ENCODE data around the gene PLXNA2. TPM values are rescaled to one million over a fixed set of nuclear protein-coding genes. Genes with fewer than 3 reads are reported as not detected.

Gene PLXNA2
- polyA plus RNA-seq, 3 donors: 11.6 to 12.7 (median 12.3) TPM

DNA sequence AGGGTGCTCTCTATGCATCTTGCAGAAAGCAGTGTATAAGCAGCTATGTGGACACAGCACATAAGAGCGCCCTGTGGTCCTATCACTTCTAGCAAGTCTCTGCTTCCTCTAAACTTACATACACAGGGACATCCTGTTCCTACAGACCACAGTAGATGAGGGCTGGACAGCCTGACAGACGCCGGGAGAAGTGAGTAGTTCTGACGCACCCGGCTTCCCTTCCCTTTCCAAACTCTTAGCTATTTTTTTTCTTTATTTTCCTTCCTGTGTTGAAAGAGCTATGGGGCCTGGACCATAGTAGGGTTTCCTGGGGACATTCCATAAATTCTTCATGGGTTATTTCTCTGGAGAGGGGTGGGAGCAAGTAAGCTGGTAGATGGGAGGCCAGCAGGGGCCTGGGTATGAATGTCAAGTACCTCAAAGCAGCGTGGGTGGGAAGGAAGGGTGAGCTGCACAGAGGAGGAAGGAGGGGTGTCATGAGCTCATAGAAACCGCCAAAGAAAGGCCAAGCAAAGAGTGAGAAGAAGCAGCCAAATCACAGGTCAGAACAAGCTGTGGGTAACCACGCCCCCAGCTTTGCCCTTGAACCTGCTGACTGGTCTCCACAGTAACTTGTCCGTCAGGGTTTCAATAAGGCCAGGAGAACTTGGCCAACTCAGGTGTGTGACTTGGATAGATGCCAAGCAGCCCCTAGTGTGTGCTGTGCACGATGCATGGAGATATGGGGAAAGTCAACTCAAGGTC, 36.6 kb downstream of the PLXNA2 start:
- no peak for DNase-seq (ENCODE audit: low read depth in 3 of 3, low spot score in 2 of 3)

DNA sequence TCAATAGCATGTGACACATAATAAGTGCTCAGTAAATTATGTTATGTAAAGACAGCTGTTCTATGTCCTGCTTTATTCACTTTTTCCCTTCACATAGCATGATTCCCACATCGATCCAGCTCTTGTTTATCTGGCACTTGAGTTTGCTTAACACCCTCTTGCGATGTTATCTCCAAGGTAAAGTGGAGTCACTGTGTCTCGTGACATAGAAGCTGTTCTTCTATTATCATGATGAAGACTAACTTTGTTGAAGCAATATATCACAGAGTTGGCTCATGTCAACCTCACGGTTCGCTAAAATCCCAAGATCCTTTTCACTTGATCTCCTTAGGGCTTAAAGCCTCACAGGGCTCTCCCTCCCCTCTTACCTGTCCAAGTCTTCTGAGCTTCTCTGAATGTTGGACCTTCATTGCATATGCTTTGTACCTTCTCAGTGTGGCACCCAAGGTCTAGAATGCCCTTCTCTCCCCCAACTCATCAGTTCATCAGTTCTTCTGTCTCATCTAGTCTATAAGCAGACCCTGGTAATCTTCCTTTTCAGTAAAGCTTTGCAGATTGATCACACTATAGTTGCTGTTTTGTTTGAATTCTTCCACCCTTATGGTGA, 38.0 kb downstream of the PLXNA2 start:
- no peak for DNase-seq (ENCODE audit: low read depth in 3 of 3, low spot score in 2 of 3)

DNA sequence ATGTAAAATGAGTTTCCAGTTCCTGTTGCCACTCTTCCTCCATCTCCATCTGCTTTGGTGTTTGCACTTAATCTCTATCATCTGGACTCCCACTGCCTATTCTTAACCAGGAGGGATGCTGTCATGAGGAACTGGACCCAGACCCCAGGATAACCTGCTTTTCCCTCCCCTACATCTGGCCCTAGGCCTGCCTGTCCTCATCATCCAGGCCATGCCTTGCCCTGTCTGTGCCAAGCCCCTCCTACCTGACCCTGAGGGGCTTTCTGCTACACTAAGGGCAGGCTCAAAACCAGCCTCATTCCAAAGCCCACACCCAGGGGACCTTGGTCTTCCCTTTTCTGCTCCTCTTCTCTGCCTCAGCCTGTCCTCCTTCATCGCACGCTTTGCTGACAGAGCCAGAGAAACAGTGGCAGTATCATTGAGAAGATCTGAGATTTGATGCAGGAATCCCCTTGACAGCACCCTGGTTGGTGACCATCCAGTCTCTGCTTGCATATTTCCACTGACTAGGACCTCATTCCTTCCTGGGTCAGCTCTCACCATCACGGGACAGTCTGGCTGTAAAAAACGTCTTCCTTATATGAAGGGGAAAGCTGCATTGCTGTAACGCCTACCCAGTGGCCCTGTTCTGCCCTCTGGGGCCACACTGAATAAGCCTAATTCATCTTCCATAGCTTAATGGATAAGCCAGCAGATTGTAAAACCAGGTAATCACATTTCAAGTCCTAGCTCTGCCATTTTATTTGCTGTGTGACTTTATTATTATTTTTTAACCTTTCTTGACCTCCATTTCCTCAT, 38.8 kb downstream of the PLXNA2 start:
- no peak for DNase-seq (ENCODE audit: low read depth in 3 of 3, low spot score in 2 of 3)

DNA sequence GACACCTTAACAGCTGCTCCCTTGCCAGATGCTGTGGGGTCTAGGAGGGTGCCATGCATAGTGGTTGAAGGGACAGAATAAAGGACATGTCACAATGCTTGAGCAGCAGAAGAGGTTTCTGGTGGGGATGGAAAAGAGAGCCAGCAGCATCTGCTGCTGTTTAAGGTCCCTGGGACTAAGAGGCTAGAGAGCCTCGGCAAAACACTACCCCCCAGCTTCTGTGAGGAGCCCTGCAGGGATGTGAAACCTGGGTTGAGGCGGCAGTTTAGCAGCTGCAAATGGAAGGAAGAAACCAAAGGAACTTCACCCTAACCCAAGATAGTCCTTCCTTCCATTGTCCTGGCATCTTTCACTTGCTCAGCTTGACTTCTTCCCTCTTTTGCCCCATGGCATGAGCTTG, 39.4 kb downstream of the PLXNA2 start:
- DNase-seq (ENCODE audit: low read depth in 3 of 3, low spot score in 2 of 3): no peak

DNA sequence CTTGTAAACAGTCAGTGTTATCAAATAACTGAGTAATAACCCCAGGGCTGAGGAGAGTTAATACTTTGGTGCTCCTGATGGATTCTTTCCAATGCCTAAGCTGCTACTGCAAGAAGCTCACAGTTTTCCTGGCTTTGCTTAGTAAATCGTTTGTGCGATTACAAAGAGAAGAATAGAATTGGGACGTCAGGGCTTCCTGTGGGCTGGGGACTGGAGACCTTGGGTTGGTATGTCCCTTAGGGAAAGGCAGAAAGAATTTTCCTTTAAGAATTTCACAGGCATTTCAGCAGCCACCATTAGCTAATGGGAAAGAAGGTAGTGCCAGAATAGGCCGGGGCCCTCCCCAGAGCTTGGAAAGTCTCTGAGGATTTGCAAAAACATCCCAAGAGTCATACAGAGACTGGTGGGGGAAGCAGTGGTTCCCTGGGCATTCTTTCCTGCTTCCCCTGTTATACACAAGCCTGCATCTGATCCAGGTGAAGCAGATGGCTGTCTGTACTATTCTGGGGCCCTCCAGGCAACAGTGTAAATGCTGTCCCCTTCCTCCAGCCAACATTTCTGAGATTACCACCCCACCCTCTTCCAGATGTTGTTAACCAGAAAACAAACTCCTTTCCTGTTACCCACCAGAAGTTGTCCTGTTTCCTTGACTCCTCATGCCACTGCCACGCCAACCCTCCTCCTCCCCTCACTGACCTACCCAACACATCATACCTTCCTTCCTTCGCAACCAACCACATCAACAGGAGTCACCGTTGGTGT, 40.2 kb downstream of the PLXNA2 start:
- DNase-seq (ENCODE audit: low read depth in 3 of 3, low spot score in 2 of 3): no peak

DNA sequence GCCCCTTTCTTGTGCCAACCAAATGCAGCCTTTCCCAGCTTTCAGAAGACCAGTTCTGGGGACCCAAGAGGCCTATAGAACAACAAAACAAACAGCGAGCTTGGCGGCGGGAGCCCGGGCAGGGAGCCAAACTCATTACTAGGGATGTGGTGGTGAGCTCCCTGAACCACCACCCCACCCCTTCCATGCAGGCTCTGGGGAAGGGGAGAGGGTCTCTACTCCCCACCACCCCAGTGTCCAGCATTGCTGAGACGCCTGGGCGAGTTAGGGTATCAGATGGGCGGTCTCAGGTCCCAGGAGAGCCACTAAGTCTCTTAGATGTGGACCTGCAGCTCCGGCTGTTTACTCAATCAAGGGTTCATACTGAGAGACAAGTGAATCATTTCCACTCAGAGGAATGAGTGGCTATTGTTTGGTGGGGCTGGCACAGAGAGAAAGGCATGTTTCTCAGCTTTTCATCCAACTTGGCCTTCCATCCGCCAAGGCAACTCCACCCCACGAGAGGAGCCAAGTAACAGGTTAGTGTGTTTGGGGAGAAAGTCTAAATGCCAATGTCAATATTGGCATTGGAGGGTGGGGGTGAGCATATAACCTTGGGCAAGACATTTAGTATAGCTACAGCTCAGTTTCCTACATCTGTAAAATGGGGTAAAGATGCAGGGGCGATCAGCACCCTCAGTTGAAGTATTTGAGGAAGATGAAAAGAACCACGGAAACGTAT, 40.9 kb downstream of the PLXNA2 start:
- DNase-seq (ENCODE audit: low read depth in 3 of 3, low spot score in 2 of 3): no peak

DNA sequence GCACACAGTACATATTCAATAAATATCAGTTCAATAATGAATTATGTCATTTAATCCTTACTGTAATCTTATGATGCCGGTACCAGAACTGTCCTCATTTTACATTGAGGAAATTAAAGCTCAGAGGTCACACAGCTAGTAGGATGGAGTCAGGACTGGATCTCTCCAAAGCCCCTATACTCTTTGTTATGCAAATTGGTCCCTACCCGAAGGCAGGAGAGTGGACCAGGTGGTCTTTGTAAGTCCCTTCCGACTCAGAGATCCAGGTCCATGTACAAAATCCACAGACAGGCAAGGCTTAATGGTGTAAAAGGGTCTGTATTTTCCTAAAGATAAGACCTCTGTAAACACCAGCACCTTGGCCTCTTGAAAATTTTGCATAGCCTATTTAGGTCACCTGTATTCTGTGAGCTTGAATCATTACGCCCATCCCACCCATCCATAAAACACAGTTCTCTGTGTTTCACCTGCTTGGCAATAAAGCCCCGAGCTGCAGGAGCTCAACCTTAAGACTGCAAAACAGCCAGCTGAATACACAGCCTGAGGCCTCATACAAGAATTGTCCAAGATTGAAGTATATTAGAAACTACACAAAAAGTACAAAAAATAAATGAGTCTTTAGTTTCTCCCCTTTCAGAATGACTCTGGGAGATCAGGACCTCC, 41.7 kb downstream of the PLXNA2 start:
- DNase-seq (ENCODE audit: low read depth in 3 of 3, low spot score in 2 of 3): no peak

DNA sequence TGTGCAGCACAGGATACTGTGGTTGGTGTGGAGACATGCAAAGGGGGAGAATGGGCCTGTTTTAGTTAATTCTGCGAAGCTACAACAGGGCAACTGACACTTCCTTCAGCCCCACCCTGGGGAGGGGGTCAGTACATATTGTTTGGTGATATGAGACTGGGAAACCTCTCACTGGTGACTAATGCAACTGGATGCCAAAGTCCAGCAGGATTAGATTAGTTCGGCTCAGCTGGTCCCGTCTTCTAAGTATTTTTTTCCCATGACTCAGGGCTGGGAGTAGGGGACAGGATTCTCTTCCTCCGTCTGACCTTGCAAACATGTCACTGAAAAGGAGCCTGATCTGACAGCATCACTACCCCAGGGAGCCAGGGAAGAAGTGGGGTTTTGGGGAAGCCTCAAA, 43.0 kb downstream of the PLXNA2 start:
- no peak for DNase-seq (ENCODE audit: low read depth in 3 of 3, low spot score in 2 of 3)

DNA sequence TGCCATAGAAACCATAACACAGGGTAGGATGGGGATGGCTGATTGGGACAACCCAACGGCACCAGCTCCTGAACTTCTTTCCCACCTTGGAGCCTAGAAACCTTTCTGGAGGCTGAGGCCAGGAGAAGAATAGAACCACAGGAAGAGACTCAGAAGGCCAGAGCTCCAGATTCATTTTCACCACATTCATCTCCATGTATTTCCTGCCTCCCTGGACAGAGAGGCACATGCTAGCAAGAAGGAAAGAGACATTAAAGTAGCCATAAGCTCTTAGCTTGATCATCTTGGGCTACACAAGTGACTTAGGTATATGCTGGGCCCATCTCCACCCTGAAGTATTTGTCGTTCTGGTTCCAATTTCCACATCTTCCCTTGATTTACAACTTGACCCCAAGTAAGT, 44.1 kb downstream of the PLXNA2 start:
- no peak for DNase-seq (ENCODE audit: low read depth in 3 of 3, low spot score in 2 of 3)

DNA sequence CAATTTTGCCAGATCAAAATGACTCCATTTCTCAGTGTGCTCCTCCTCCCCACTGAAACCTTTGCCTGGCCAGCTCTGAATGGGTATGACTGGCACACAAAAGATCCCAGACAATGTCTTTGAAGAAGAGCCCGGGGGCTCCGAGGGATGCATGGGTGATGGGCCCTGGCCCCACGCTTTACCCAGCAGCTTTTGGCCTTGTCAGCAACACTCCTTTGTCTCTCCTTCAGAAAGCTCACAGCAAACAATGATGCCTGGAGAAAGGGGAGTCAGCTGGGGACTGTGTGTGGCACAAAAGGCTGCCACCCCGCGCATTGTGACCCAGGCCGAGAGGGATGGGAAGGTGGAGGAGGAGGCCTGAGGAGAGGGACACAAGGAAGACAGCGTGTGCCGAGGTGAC, 45.9 kb downstream of the PLXNA2 start:
- DNase-seq (ENCODE audit: low read depth in 3 of 3, low spot score in 2 of 3): no peak

DNA sequence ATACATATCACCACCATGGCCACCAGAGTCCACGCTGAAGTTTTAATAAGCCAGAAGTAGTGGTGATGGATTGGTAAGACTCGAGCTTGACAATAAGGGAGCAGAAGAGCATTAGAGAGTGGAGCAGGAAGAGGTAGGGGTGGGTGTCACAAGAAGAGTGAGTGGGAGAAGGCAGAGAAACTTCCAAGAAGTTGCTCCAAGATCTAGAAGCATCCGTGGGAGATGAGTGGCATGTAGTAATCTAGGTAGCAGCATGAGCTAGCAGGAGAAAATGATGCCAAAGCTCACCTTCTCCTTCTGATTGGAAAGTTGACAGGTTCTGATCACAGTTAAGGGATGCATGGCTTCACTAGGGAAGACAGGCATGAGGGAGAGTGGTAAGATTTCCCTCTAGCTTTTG, 49.2 kb downstream of the PLXNA2 start:
- DNase-seq (ENCODE audit: low read depth in 3 of 3, low spot score in 2 of 3): no peak

DNA sequence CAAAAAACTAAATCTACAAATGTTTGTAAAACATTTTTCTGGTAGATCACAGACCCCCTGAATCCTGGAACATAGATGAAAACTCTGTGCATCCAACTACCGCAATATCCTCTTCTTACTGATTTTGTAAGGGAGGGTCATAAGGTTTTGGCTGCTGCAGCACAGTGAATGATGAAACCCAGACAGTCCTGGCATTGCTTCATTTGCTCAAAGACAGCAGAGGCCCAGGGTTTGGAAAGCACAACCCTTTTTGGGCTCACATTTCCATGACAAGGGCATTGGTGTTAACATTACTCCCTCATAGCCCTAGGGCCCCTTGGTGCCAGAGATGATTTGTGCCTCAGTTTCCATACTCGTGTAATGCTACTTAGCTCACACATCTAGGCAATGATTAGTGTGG, 51.2 kb downstream of the PLXNA2 start:
- no peak for DNase-seq (ENCODE audit: low read depth in 3 of 3, low spot score in 2 of 3)

DNA sequence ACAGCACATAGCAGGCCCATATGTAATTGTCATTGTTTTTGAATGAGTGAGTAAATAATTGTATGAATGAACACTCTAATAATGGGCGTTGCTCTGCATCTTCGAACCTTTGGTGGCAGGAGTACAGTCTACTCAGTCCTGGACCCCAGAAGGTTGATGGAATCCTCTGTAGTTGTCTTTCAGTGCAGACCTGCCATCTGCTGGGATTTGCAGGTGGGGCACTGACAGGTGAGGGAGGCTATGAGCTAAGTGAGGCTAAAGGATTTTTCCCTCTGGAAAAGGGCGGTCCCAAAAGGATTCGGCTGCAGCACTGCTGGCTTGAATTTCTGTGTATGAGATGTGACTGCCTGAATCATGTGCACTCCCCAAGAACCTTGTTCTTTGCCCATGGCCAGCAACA, 53.4 kb downstream of the PLXNA2 start:
- DNase-seq (ENCODE audit: low read depth in 3 of 3, low spot score in 2 of 3): no peak

DNA sequence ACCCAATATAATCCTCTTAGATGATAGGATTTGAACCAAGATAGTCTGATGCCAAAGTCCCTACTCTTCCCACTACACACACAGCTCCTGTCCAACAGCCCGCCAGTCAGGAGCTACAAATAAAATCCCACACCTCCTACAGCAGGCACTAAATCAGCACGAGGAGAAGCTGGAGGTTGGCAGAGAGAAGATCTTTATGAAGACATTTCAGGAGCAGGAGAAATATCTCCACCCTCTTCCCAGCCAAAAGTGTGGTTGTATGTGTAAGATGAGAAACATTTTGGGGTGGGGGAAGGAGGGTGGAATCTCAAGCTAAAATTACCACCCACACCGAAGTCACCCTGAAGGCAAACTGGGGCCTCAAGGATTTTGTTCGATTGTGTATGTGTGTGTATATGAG, 54.5 kb downstream of the PLXNA2 start:
- no peak for DNase-seq (ENCODE audit: low read depth in 3 of 3, low spot score in 2 of 3)

DNA sequence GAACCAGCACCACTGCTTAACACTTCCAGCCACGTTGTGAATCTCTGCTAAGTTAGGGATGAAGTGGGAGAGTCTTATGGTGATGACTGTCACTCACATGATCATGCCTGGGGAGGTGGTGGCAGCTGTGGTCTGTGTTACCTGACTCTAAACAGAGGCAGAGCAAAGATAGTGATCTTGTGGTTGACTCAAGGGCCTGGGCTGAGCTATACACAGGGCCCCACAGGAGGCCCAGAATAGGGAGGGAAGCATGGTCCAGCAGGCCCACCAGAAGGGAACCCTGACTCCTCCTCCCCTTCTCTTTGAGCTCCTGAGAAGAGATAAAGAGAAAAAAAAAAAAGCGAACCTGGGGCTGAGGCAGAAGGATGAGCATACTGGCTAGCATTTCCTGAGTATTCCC, 55.0 kb downstream of the PLXNA2 start:
- no peak for DNase-seq (ENCODE audit: low read depth in 3 of 3, low spot score in 2 of 3)

DNA sequence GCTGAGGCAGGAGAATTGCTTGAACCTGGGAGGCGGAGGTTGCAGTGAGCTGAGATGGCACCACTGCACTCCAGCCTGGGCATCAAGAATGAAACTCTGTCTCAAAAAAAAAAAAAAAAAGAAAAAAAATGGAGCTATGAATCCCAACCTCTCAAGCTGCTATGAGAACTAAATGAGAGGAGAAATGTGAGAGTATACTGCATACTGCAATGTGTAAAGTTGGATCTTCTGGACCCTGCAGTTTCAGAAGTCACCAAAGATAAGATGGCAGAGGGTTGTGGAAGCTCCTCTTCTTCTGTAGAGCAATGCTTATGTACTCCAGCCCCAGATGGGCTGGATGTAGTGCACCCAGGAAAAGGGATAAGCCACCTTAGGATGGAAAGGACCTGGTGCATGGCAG, 55.6 kb downstream of the PLXNA2 start:
- no peak for DNase-seq (ENCODE audit: low read depth in 3 of 3, low spot score in 2 of 3)

DNA sequence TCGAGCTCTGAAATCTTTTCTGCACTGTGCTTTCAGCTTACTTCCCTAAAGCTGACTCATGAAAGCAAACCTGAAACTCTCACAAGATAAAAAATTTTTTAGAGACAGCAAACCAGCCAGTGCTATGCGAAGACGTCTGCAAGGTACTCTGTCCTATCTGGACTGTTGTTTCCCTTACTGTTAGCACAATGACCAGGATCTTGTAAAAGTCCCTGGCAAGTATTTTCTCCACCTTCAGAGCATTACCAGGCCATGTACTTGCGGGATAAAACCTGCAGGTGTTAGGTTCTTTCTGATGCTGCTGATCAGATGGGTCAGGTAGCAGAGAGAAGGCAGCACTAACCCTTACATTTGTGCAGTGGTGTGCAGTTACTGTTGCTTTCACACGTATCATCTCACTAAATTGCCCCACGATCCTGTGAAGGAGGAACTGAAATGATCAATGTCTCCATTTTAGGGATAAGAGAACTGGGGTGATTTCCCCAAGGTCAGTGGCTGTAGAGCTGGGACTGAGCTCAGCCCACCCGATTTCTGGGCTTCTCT, 56.6 kb downstream of the PLXNA2 start:
- no peak for DNase-seq (ENCODE audit: low read depth in 3 of 3, low spot score in 2 of 3)

DNA sequence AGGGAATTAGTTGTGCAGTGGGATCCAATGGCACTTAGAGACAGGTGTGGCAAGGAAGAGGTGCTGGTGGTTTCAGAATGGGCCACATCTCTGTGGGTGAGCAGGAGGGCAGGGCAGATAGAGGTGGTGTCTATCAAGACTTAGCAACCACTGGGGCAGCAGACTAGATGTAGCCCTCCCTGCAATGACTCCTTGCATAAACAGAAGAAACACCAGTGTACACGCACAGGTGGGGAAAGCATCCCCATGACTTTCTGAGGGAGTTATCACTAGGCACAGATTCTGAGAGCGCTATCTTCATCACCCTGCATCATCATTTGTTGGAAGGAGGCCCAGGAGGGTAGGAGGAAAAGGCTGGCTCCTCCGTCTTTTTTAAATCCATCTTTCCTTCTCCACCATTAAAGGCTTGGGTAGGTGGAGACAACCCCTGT, 58.4 kb downstream of the PLXNA2 start:
- no peak for DNase-seq (ENCODE audit: low read depth in 3 of 3, low spot score in 2 of 3)

DNA sequence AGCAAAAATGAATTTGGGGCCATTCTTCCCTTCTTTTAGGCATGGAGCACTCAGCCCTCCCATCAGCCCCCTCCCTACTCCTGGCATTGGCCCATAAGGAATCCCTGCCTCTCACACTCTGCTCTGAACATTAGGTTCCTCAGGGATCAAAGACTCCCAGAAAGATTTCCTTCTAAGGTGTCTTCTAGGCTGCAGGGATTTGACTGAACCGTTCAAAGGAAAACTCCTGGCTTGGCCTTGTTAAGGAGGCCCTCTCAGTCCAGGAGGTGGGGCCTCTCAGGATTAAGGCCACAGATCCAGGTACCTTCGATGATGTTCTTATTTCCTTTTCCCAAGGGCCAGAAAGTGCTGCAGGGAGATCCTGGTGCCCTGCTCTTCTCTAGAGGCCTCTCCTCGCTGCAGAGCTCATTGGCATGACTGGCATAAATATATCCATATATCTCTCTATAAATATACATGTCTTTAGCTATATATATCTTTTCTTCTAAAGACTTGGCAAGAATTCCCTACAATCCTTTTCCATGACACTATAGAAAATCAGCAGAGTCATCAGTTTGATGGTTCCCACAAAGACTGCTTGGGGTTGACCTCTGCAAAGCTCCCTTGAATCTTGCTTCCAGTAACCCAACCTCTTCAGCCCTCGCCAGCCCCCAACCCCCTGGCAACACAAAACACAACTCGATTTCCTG, 59.1 kb downstream of the PLXNA2 start:
- no peak for DNase-seq (ENCODE audit: low read depth in 3 of 3, low spot score in 2 of 3)
